Measurements from ENCODE around the gene LCP2.

DNA sequence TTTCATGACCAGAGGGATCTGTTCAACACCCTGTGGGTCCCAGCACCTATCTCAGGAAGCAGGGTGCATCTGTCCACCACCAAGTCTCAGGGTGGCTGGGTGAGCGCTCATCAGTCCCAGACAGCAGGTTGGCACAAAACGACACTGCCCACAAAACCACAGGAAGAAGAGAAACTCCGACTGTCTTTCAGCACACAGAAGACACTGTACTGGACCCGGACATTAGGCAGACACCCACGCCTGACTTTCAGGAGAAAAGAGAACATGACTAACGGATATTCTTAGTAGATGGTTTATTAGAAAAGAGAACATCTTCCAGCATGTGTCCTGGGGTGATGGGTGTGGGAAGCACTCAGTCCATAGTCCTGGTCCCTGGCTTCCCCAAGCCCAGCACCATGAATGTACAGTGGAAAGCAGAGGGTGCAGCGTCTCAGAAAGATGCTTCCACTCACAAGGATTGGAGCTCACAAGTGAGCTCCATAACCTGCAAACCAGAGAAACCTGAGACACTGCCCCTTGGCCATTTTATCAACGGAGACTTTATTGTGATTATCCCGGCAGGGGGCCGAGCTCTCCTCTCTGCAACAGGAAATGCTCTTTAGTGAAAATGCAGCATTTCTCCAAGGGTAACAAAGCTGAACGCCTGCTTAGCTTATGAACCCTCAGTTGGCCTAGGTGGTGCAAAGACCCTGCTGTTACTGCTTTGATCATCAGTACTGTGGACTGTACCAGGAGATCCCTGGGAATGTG lies 35.8 kb upstream of the LCP2 start:
- TF ChIP-seq, protein P1, sequence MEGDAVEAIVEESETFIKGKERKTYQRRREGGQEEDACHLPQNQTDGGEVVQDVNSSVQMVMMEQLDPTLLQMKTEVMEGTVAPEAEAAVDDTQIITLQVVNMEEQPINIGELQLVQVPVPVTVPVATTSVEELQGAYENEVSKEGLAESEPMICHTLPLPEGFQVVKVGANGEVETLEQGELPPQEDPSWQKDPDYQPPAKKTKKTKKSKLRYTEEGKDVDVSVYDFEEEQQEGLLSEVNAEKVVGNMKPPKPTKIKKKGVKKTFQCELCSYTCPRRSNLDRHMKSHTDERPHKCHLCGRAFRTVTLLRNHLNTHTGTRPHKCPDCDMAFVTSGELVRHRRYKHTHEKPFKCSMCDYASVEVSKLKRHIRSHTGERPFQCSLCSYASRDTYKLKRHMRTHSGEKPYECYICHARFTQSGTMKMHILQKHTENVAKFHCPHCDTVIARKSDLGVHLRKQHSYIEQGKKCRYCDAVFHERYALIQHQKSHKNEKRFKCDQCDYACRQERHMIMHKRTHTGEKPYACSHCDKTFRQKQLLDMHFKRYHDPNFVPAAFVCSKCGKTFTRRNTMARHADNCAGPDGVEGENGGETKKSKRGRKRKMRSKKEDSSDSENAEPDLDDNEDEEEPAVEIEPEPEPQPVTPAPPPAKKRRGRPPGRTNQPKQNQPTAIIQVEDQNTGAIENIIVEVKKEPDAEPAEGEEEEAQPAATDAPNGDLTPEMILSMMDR (IDR thresholded peaks at IDR 0.05): no peak
- no peak for TF ChIP-seq POLR2A (IDR thresholded peaks at IDR 0.05)

All from esophagus squamous epithelium (tissue), 4 donors.